Cardiac atrium fibroblast (primary cell): ENCODE data around the gene CXCL3. TPM values are rescaled to one million over a fixed set of nuclear protein-coding genes. Genes with fewer than 3 reads are reported as not detected.

Source experiments
- total RNA-seq: library from RNA; depleted of rRNA; stranded (reverse); fragments of >200 nt; gene quantifications from 2 replicates; pipeline ENCODE4 v1.2.3, GENCODE V29; 2015

Gene CXCL3
- total RNA-seq: 7.0 and 46.5 TPM in 2 replicates

DNA sequence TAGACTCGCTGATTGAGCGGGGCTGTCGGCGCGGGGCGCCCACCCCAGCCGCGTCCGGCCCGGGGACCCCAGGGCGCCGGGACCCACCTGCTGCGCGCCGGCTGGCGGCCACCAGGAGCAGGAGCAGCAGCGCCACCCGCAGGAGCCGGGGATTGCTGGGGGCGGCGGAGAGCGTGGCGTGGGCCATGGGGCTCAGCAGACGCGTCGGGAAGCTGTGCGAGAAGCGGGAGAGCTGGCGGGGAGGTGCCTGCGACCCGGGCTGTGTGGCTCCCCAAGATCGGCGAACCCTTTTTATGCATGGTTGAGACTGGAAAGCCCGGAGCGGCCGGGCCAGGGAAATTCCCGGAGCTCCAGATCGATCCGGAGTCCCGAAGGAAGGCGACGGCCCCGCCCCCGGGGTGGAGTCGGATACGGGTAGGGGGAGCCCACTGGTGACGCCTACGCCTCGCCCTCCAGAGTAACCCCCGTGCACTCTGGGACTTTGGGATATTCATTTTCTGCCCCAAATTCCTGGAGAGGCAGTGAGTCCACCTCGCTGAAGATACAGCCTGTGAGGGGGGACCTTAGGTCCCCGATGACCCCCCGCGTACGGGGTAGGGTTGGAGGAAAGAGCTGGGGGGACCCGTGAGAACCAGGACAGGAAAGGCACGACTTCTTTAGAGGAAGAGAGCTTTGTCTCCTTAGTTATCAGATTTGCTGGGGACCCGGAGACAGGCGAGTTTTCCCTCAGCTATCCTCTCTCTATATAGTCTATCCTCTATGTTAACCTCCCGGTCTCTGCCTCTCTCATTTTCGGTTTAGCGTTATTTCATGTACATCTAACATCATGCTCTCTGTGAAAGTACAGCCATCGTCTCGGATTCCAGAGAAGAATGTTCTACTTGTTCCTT is at the start of gene CXCL3:
Gene CXCL3 (minus strand): TSS at position 265 of the 890 bp plus-strand sequence. CDS start 78 bp downstream, at position 187.

DNA sequence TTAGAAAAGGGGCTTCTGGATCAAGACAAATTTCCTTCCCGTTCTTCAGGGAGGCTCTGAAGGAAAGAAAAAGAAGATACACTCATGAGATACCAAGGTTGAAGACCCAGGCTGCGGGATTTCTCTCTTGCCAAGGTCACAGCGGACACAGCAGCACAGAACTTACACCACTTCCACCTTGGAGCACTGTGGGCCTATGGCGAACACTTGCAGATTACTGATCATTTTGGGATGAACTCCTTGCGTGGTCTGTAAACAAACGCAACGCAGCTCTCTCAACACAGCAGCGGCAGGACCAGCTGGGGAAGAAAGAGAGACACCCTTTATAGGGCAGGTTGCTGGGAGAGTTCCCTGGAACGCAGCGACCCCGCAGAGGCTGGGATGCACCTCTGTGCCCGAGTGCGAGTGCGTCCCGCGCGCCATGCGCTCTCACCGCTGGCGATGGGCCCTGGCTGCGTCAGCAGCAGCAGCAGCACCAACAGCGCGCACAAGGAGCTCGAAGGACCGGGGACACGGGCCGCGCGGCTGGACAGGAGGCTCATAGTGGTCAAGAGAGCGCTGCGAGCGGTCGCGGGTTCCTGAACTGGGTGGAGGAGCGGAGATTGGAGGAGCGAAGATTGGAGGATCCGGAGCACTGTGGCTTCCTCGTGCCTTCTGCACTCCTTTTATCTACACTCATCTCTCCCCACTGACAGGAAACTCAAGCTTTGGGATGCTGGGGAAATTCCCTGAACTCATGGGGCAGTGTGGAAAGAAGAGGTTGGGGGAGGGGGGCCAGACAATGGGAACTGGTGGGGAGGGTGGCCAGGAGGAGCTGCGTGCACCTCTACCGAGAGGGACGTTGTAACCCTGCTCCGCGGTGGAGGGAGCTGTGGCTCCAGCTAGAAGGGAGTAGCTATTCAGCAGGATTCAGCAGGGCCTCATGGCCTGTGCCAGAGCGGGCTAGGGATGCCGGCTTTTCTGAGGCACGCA is 40.2 kb downstream of the CXCL3 start, which contains the start of gene CXCL5:
Gene CXCL5 (minus strand): TSS at position 638 of the 972 bp plus-strand sequence. CDS start 96 bp downstream, at position 542.

DNA sequence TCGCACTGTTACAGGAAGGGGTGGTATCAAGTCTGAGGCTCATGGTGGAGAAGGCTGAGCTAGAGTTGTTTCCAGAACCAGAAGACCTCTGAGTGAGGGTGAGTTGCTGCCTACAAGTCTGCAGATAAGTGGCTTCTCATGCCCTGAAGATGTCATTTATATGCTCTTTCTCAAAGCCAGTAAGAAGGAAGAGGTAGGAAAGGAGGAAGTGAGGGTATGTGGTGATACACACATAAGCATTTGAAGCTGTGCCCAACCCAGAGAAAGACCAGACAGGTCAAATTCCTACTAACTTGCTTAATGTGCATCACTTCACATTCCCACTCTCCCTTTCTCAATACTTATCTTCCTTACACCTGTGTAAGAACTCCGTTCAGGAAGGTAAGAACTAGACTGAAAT is 50.4 kb downstream of the CXCL3 start, which contains the start of gene PPBP:
Gene PPBP (minus strand): TSS at position 130 of the 400 bp plus-strand sequence. CDS start 87 bp downstream, at position 43.

Other genes with a start within 250 kb of the CXCL3 start
- 42.2 and 742 TPM in 2 replicates for gene CXCL6, start 202.0 kb downstream of the CXCL3 start, total RNA-seq
- 0.90 and 4.9 TPM in 2 replicates for gene PF4V1, start 185.4 kb downstream of the CXCL3 start, total RNA-seq
- gene CXCL1, start 169.3 kb downstream of the CXCL3 start, total RNA-seq: 191 and 1,056 TPM in 2 replicates
- gene PF4, start 56.7 kb downstream of the CXCL3 start, total RNA-seq: 8.3 and 66.1 TPM in 2 replicates
- gene PPBP, start 50.5 kb downstream of the CXCL3 start, total RNA-seq: not detected in 2 replicates
- 3.6 and 108 TPM in 2 replicates for gene CXCL5, start 40.0 kb downstream of the CXCL3 start, total RNA-seq
- 99.5 and 175 TPM in 2 replicates for gene CXCL2, start 60.5 kb upstream of the CXCL3 start, total RNA-seq
- gene MTHFD2L, start 119.4 kb upstream of the CXCL3 start, total RNA-seq: 7.2 and 15.7 TPM in 2 replicates